Transverse colon (tissue), 4 donors: ENCODE data around the gene HPCAL1.

Experiments
- CTCF ChIP-seq, 5 experiments: fragments of 200-600 bp in 3 of 5; fragments of 450-650 bp in 2 of 5; sonication (generic) in 3 of 5; IDR thresholded peaks; 1 replicate in 2 of 5; 2 replicates in 3 of 5; pipeline ENCODE4 v1.5.1; 2016 to 2017; ENCODE audit warnings: antibody characterized with exemption in 5 of 5, inconsistent platforms in 3 of 5, mild to moderate bottlenecking in 2 of 5, moderate library complexity in 1 of 5
- EP300 ChIP-seq: sonication (generic); formaldehyde crosslinking; IDR thresholded peaks from one replicate; pipeline ENCODE4 v1.6.1; 2017; ENCODE audit warnings: antibody characterized with exemption, low read depth
- POLR2A ChIP-seq: fragments of 450-650 bp; IDR thresholded peaks from one replicate; pipeline ENCODE4 v1.6.1; 2016; ENCODE audit warnings: antibody characterized with exemption, mild to moderate bottlenecking, moderate library complexity
- POLR2AphosphoS5 ChIP-seq, 3 donors: sonication (generic); formaldehyde crosslinking; IDR thresholded peaks; one replicate each; pipeline ENCODE4 v1.6.1; 2016; ENCODE audit warnings: antibody characterized with exemption in 3 of 3

DNA sequence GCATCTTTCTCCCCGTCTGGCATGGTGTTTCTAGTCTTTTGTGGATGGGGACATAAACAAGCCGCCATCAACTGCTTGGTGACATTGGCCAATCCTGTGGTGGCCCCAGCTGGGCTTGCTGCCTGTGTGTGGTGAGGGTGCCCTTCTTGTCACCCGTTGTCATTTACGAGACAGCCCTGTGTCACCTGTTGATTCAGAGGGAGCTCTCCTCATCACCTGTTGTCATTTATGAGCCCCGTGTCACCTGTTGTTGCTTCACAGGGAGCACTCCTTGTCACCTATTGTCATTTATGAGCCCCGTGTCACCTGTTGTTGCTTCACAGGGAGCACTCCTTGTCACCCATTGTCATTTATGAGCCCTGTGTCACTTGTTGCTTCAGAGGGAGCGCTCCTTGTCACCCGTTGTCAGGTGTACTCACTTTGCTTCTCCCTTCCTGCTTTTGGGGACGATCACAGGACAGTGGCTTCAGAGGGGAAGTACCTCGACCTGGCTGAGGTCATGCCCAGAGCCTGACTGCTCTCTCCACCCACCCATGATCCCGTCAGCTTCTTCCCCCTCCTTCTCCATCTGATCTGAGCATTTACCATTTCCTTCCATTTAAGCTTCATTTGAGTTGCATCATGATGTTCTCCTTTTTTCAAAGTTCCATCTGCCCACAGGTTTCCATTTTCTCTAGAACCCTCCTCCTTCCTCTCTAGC lies 29.1 kb downstream of the HPCAL1 start:
- TF ChIP-seq CTCF (IDR thresholded peaks at IDR 0.05), result no peak
- no peak for TF ChIP-seq EP300
- no peak for TF ChIP-seq POLR2A
- no peak for TF ChIP-seq POLR2AphosphoS5 (IDR thresholded peaks at IDR 0.05)
